NCI-H2029 treated with DMSO at 0.1 percent for 48 hours (cell line): Measurements from ENCODE around the gene NOD1.
A peak's percentile ranks its signal among the peaks of the same experiment; 100 is the strongest.
"Not testable (repeated sequence)": the region's sequence is repeated elsewhere in the genome, so short reads cannot be mapped to it uniquely, and the experiment has no call there.

Experiments
- DNase-seq: peaks from one replicate; lab custom pipeline; 2025; lab: John Stamatoyannopoulos, UW

NOD1 gene

DNA sequence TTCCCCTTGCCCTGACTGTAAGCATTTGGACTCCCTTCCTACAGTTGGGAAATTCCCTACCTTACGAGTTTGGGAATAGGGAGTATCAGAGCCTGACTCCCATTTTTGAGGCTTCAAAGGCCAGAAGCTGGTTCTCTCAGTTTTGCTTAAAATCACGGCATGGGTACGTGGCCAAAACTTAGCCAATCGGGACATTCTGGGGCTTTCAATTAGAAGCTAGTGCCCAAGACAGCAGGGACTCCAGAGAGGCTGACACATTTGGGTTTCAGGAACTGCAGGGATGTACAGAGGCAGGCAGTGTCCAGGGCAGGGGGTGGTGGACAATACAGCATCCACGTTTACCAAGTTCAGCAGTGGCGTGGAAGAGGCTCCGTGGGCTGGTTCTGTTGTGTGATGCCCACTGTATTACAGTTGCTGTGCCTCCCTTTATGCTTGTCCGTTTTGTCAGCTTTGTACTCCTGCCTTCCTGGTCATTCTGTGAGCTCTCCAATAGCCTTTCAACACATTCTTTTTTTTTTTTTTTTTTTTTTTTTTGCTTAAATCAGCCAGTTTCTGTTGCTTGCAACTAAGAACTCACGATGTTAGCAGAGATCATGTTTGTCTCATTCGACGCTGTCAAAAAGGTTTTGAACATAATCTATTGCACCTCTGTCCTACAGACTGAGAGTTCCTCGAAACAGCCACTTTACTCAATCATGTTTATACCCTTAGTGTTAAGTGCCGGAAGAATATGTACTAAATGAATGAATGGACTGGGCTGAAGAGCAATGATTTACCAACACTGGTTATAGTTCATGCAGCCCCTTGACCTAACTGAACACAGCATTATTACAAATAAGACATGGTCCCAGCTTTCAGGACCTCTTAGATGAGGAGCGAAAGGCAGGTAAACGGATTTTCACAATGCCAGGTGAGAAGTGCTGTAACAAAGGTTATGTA lies 25.0 kb upstream of the NOD1 start:
- no peak for DNase-seq

- DNase-seq: no peak
These were observed 24.1 kb upstream of the NOD1 start for GRCh38 chr7:30502470-30503251.

DNA sequence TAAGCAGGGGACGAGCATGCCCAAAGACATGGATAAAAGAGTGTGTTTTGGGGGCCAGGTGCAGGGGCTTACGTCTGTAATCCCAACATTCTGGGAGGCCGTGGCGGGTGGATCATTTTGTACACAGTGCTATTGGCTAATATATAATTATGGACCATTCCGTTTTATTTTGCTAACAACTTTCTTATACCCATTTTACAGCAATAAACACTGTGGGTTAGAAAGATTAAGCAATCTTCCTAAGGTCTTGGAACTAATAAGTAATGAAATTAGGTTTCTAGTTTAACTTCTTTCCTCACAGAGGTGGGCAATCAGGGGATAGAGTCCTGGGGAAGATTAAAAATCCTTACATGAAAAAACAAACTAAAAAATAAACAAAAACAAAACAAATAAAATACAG lies 22.7 kb upstream of the NOD1 start:
- DNase-seq: no peak

- no peak for DNase-seq
These were observed 14.6 kb upstream of the NOD1 start for GRCh38 chr7:30493228-30493627.

GRCh38 chr7:30491417-30491816 lies 12.8 kb upstream of the NOD1 start:
- DNase-seq: no peak

DNA sequence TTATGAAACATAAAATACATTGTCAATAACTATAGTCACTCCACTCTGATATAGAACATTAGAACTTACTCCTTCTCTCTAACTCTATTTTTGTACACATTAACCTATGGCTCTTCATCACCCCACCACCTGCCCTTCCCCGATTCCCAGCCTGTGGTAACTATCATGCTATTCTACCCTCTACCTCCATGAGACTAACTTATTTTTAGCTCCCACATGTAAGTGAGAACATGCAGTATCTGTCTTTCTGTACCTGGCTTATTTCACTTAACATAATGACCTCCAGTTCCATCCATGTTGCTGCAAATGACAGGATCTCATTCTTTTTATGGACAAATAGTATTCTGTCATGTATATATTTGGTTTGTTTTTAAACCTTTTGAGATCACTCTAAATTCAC lies 8.8 kb upstream of the NOD1 start:
- DNase-seq: no peak

DNA sequence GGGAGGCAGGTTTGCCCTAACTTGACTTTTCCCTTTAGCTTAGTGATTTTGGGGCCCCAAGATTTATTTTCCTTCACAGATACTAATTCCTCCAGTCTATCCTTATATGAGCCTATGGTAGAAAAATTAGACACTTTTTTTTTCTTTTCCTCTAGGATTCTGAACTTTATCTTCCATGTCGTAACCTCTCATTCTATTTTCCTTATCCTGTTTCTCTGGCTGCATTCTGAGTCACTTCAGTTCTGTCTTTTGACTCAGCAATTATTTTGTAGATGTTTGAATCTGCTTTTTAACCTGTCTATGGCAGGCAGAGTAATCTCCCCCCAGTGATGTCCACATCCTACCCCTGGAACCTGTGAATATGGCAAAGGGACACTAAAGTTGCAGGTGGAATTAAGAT lies 7.1 kb upstream of the NOD1 start:
- DNase-seq: no peak

DNA sequence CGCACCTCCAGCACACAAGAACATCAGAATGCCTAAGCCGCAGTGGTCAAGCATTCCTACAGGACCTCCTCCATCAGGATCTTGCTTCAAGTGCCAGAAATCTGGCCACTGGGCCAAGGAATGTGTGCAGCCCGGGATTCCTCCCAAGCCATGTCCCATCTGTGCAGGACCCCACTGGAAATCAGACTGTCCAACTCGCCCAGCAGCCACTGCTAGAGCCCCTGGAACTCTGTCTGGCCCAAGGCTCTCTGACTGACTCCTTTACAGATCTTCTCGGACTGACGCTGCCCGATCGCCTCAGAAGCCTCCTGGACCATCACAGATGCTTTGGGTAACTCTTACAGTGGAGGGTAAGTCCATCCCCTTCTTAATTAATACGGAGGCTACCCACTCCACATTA lies 2.8 kb upstream of the NOD1 start:
- not testable (repeated sequence) for DNase-seq

GRCh38 chr7:30479202-30480120 lies 877 bp upstream of the NOD1 start:
- DNase-seq: no peak

GRCh38 chr7:30476459-30477145 lies 2.0 kb downstream of the NOD1 start:
- DNase-seq: peak; percentile 85

DNA sequence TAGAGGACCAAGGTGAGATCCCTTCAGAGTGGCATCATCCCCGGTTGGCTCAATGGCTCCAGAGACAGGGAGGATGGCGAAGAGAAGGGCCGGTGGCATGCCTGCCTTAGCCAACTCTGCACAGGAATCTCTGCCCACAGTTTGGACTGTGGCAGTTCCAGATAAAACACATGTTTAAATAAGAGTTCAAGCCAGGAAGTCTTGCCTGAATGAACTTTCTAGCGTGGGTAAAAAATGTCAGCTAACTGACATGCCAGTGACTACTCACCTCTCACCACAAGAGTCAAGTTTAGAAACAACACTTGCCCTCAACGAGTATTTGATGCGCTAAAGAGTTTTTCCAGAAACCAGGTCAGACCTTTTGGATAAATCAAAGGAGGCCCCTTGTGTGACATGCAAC lies 3.0 kb downstream of the NOD1 start:
- DNase-seq: no peak

GRCh38 chr7:30474893-30475292 lies 3.7 kb downstream of the NOD1 start:
- no peak for DNase-seq

GRCh38 chr7:30474485-30474884 lies 4.1 kb downstream of the NOD1 start:
- no peak for DNase-seq

- DNase-seq: no peak
These were observed 4.7 kb downstream of the NOD1 start for GRCh38 chr7:30473903-30474302.

GRCh38 chr7:30472784-30473775 lies 5.5 kb downstream of the NOD1 start:
- DNase-seq: no peak

DNA sequence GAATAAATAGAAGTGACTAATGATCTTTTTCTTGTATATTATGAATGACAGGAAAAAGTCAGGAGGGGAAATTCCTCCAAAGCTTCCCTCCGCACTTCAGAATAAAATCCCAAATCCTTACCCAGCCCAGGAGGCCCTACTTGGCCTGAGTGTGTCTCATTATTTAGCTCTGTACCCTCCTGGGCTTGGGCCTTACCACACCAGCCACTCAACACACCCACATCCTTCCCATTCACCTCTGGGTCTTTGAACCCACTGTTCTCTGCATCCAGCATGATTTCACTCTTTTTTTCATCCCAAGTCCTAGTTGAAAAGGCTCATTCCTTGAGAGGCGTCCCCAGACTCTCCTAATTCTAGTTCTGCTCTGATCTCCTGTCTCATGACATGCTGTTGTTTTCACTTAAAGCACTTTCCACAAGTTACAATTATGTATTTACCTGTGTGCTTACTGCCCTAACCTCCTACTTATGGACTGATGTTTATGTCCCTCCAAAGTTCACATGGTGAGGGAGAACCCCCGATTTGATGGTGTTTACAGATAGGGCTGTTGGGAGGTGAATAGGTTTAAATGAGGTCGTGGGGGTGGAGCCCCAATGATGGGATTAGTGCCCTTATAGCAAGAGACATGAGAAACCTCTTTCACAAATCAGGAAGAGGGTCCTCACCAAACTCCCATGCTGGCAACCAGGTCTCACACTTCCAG lies 6.4 kb downstream of the NOD1 start:
- DNase-seq: no peak

DNA sequence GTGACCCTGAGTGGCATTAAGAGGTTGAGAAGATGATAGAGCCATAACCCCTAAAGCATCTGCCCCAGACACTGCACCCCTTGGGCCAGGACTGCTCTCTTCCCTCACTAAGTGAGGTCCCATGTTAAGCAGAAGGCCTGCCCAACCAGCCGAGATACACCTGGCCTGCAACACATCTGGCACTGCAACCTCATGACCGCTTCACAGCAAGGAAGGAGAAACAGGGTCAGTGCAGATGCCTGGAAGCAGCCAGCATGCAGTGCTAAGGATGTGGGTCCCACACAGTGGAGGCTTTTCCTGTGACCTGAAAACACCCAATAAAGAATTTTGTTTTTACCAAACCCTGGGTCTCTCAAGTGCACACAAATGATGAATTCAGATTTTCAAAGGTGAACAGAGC lies 7.4 kb downstream of the NOD1 start:
- DNase-seq: no peak

DNA sequence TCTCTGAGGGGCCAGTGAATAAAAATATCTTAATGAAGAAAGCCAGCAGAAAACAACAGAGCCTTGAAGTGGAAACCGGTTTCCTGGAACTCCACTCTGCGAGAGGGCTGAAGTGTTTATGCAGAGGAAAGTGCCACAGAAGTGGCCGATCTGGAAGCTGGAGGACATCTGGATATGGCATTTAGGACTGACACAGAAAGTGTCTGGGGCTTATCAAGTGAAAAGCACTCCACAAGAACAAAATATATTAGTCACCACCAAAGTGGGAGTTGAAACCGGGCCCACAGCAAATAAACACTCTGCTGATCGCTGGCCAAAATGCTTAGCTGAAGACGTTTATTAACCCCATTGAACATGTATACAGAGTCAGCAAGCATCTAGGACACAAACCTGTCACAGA lies 7.8 kb downstream of the NOD1 start:
- peak; percentile 98 for DNase-seq

- DNase-seq: peak; percentile 80
These were observed 8.3 kb downstream of the NOD1 start for GRCh38 chr7:30470163-30470770.
